PC-9 (cell line): ENCODE data around the gene RBM43. TPM values are rescaled to one million over a fixed set of nuclear protein-coding genes. Genes with fewer than 3 reads are reported as not detected.

ENCODE experiments used
- BruUV-seq: library from RNA; stranded (reverse); fragments of 400-500 nt; replicated peaks from 2 replicates; lab custom pipeline; 2021; lab: Mats Ljungman, UMichigan
- CTCF ChIA-PET: fragments of 300-600 bp; sonication (Branson Sonifier 250); formaldehyde crosslinking; loops from one replicate; lab custom pipeline; 2022; ENCODE audit warnings: antibody characterized with exemption; lab: Charles Lee
- POLR2A ChIA-PET: fragments of 300-600 bp; sonication (Branson Sonifier 250); formaldehyde crosslinking; loops from one replicate; lab custom pipeline; 2022; ENCODE audit warnings: antibody characterized with exemption; ENCODE audit not compliant: unreplicated experiment; lab: Charles Lee
- DNase-seq, 2 experiments: peaks; one replicate each; pipeline versions ENCODE4 v3.0.0 to v3.0.0-alpha.2; 2015 to 2022; ENCODE audit warnings: mixed read lengths in 1 of 2
- H2AFZ ChIP-seq: fragments of 200-600 bp; sonication (generic); 2 replicates; pipeline ENCODE4 v1.8.1; 2017; ENCODE audit warnings: antibody characterized with exemption
- H3F3A ChIP-seq: fragments of 200-600 bp; sonication (generic); 2 replicates; pipeline ENCODE4 v1.8.1; 2017; ENCODE audit warnings: antibody characterized with exemption, mild to moderate bottlenecking, low read depth; ENCODE audit not compliant: insufficient read depth
- H3K27ac ChIP-seq: fragments of 200-600 bp; sonication (generic); 2 replicates; pipeline ENCODE4 v1.6.1; 2016; ENCODE audit warnings: mixed run types
- H3K27me3 ChIP-seq: fragments of 200-600 bp; sonication (generic); 2 replicates; pipeline ENCODE4 v1.6.1; 2016; ENCODE audit warnings: low read depth, mixed run types; ENCODE audit not compliant: insufficient read depth
- H3K36me3 ChIP-seq: fragments of 200-600 bp; sonication (generic); 2 replicates; pipeline ENCODE4 v1.6.1; 2016; ENCODE audit warnings: low read depth, mixed run types
- H3K4me1 ChIP-seq: fragments of 200-600 bp; sonication (generic); replicated peaks from 2 replicates; pipeline ENCODE4 v1.6.1; 2016; ENCODE audit warnings: mixed run types; ENCODE audit not compliant: insufficient read depth
- H3K4me2 ChIP-seq: fragments of 200-600 bp; sonication (generic); 2 replicates; pipeline ENCODE4 v1.6.1; 2017; ENCODE audit warnings: mixed run types
- H3K4me3 ChIP-seq: fragments of 200-600 bp; sonication (generic); 2 replicates; pipeline ENCODE4 v1.6.1; 2016; ENCODE audit warnings: mixed run types
- H3K79me2 ChIP-seq: fragments of 200-600 bp; sonication (generic); 2 replicates; pipeline ENCODE4 v1.6.1; 2017; ENCODE audit warnings: low read depth, mixed run types
- H3K9me2 ChIP-seq: fragments of 200-600 bp; sonication (generic); 2 replicates; pipeline ENCODE4 v1.8.1; 2017; ENCODE audit warnings: mild to moderate bottlenecking; ENCODE audit not compliant: insufficient read depth
- H3K9me3 ChIP-seq: fragments of 200-600 bp; sonication (generic); 2 replicates; pipeline ENCODE4 v1.8.1; 2016; ENCODE audit warnings: low read depth; ENCODE audit not compliant: insufficient read depth
- H4K20me1 ChIP-seq: fragments of 200-600 bp; sonication (generic); 2 replicates; pipeline ENCODE4 v1.8.1; 2017; ENCODE audit not compliant: insufficient read depth
- CTCF ChIP-seq: fragments of 200-600 bp; sonication (generic); conservative IDR thresholded peaks from 2 replicates; pipeline ENCODE4 v1.6.1; 2017; ENCODE audit warnings: mixed run types, antibody characterized with exemption, mild to moderate bottlenecking, moderate library complexity
- EZH2 ChIP-seq: fragments of 200-600 bp; sonication (generic); IDR thresholded peaks from 2 replicates; pipeline ENCODE4 v1.8.0; 2017; ENCODE audit warnings: antibody characterized with exemption, low read depth
- intact Hi-C: fragments of 100-400 bp; cut with micrococcal nuclease; formaldehyde crosslinking; loops from one replicate; pipeline ENCODE4 v1.10.0; 2022; ENCODE audit not compliant: unreplicated experiment
- total RNA-seq: library from RNA; stranded (reverse); gene quantifications from 2 replicates; pipeline ENCODE4 v1.2.3, GENCODE V29; 2021

Gene RBM43
- total RNA-seq, 1 experiment from 2014 or later, result 5.3 TPM

- Histone ChIP-seq H3K9me3 (no peaks in the 10 kb centered on the region), H3K4me3 (no peak overlapping the region), H2AFZ (no peak overlapping the region), H3F3A (0 out of 2 replicates have a peak, but pooled peaks cover 3% of the 10 kb centered on the region), H3K36me3 (no peaks in the 10 kb centered on the region), H4K20me1 (no peaks in the 10 kb centered on the region), H3K4me2 (no peak overlapping the region), H3K27ac (no peak overlapping the region), H3K27me3 (no peaks in the 10 kb centered on the region), H3K4me1 (peaks cover 8% of the 10 kb centered on the region), H3K9me2 (no peaks in the 10 kb centered on the region), H3K79me2 (no peaks in the 10 kb centered on the region)
- BruUV-seq, result no TSS peak
- ChIA-PET POLR2A (no interaction called here), CTCF (no interaction called here)
- TF ChIP-seq EZH2, result no peak
- TF ChIP-seq CTCF, result no peak
- intact Hi-C loops, result no loop called here
- DNase-seq, result no peak
Measured at GRCh38 chr2:151258121-151258520, 3.5 kb downstream of the RBM43 start.

DNA sequence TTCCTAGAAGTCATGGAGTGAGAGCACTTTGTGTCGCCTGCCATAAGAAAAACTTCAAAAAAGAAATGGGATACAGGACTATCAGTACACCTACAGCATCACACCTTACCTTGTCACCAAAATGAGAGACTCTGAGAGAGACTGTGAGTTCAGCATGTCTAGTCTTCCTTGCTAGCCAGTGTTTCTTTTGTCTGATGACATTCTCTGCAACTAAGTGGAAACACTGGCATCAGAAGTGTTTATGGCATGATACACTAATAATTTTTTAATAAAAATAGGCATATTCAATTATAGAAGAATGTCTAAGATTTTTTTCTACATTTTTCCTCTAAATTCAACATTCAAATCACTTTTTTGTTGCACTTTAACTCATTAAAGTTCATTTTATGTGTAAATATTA, 9.0 kb downstream of the RBM43 start:
- H3K36me3 ChIP-seq, result no peaks in the 10 kb centered on the region
- no peak overlapping the region for H3K27ac ChIP-seq
- no peaks in the 10 kb centered on the region for H3K27me3 ChIP-seq
- H3K4me2 ChIP-seq, result no peak overlapping the region
- no TSS peak for BruUV-seq
- CTCF ChIA-PET, result no interaction called here
- H3K9me3 ChIP-seq, result no peaks in the 10 kb centered on the region
- TF ChIP-seq EZH2 (no peak), CTCF (no peak)
- no peaks in the 10 kb centered on the region for H3K9me2 ChIP-seq
- POLR2A ChIA-PET, result no interaction called here
- H3F3A ChIP-seq, result no peaks in the 10 kb centered on the region
- no peak overlapping the region for H3K4me3 ChIP-seq
- no peak overlapping the region for H2AFZ ChIP-seq
- intact Hi-C loops, result no loop called here
- no peak for DNase-seq
- no peaks in the 10 kb centered on the region for H4K20me1 ChIP-seq
- no peaks in the 10 kb centered on the region for H3K79me2 ChIP-seq
- no peaks in the 10 kb centered on the region for H3K4me1 ChIP-seq

GRCh38 chr2:151251012-151251411, 10.7 kb downstream of the RBM43 start:
- H3K4me2 ChIP-seq, result no peak overlapping the region
- no peak for DNase-seq
- BruUV-seq, result no TSS peak

More at GRCh38 chr2:151251012-151251411, 10.7 kb downstream of the RBM43 start:
- no peaks in the 10 kb centered on the region for H3K9me2 ChIP-seq
- CTCF ChIA-PET, result no interaction called here
- H3K27me3 ChIP-seq, result no peaks in the 10 kb centered on the region
- H3K36me3 ChIP-seq, result no peaks in the 10 kb centered on the region
- no peak overlapping the region for H2AFZ ChIP-seq
- no peaks in the 10 kb centered on the region for H3K4me1 ChIP-seq
- no peaks in the 10 kb centered on the region for H3K9me3 ChIP-seq
- H3K4me3 ChIP-seq, result no peak overlapping the region
- no peaks in the 10 kb centered on the region for H3F3A ChIP-seq
- H3K27ac ChIP-seq, result no peak overlapping the region
- H3K79me2 ChIP-seq, result no peaks in the 10 kb centered on the region
- TF ChIP-seq EZH2 (no peak), CTCF (no peak)
- POLR2A ChIA-PET, result no interaction called here
- intact Hi-C loops, result no loop called here
- H4K20me1 ChIP-seq, result no peaks in the 10 kb centered on the region
